HL-60/S4 (cell line): ENCODE measurements around the gene SEMA4A.
"Not testable (repeated sequence)": the region's sequence is repeated elsewhere in the genome, so short reads cannot be mapped to it uniquely, and the experiment has no call there.

Experiments
- in situ Hi-C: fragments of 300-500 bp; cut with MboI; formaldehyde crosslinking; loops from 2 replicates; pipeline ENCODE4 v1.14.3; 2022; ENCODE audit warnings: low sequenced_read_pairs

The SEMA4A gene

DNA sequence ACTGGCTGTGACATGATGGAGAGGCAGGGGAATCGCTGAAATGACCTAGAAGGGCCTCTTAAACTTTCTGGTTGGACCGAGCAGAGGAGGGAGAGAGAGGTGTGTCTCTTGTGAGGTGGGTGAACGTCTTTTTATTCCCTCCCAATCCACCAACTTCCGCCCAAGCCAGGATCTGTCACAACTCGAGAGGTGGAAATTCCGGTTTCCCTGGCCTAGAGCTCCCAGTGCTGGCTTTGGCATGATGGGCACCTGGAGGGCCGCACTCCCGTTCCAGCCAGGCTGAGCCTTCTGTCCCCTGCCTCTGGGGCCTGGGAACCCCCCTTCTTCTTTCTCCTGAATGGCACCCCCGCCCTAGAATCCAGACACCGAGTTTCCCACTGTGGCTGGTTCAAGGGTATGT lies at the start of gene SEMA4A:
TSS of gene SEMA4A (plus strand) at position 224 of the 400 bp plus-strand sequence. CDS start 994 bp downstream, outside the sequence.
- in situ Hi-C loops: no loop called here

DNA sequence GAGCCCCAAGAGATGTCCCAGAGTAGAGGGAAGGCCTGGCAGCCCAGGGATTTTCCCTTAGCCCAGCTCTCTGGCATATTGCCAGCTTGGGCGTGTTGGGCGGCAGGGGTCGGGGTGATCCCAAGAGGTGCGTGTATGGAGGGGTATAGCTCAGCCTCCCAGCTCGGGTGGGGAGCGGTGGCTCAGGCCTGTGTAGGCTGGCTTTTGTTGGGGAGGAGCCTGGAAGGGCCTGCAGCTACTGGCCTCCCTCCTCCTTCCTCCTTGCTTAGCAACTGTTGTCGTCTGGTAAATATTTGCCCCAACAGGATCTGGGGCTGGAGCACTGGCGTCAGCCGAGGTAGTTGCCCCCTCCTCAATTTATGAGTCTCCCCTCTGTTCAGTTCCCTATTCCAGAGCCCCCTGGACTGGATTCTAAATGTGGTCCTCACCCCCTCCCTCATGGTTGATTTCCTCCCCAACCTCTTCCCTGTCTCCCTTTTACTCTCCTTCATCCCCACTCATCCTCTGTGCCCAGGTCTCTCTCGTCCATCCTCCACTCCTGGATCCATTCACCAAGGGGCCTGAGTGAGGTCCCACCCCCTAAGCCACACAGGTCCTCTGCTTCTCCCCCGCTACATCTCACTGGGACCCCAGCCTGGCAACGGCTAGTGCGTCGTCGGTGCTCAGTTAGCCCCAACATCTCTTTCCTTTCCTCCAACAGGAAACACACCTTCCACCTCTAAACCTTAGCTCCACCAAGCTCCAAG lies 49.1 kb upstream of the SEMA4A start:
- in situ Hi-C loops: no loop called here

DNA sequence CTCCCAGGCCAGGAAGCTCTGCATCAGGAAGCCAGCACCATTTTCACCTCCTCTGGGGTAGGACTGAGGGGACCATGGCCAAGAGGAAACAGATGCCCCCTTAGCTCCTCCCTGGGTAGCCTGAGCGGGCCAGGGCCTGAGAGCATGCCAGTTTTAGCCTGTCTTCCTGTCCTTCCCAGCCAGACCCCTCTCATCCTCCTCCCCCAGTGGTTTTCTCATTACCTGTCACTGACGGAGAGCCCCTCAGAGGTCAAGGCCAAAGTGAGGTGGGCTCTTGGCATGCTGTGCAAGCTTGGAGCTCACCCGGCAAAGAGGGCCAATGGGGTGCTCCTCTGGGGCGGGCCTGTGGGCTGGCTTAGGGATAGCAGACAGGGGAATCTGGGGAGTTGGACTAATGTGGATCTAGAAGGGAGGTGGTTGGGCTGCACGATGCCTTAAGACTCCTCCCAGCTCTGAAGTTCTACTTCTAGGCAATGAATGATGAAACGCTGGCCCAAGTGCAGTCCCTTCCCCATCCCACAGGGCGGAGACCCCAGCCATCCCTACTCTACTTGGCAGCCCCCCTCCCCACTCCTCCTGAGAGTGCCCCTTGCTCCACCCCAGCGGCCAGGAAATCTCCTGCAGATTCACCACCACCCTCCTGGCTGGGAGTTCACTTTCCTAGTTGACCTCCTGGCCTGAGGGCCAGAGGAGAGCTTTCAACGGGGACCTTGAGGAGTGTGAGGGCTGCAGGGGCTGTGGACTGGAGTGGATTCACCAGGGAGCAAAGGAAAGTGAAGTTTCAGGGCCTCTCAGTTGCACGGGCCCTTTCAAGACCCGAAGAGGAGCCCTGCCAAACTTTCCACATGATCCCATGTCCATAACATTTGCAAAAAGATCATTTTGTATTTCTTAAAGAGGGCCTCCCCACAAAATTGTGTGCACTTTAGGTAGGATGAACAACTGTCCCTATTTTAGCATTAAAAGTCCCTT lies 48.2 kb upstream of the SEMA4A start:
- in situ Hi-C loops: no loop called here

DNA sequence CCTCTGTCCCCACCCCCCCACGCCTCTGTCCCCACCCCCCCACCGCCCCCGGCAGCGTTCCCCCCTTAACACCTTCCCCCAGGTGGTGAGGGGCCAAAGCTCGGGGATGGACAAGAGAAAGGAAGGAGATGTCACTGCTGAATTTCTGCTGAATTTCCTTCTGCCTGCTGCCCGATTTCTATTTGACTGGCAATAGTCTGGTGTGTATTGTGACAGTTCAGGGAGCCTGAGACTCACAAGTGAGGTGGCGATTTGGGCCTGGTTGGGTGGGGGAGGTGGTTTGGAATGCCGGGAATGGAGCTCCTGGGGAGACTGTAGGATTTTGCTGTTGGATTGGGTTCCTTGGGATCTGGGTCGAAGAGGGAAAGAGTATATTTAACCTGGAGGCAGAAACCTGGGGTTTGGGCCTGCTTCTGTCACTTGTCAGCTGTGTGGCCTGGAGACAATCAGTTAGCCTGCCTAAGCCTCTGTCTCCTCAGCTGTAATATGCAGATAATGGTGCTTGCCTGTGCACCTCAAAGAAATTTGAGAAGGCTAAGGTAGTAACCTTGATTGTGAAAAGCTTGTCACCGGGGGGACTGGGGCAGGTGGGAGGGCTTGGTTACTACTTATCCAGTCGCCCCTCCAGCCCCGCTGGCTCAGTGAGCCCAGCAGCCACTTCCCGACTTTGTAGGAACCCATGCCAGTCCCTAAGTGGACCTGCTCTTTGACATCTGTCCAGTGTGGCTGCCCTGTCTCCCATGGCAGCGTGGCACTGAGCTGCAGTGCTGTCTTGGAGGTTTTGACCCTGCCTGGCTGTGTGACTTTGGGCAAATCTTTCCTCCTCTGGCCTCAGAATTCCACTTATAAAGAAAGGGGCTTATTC lies 46.5 kb upstream of the SEMA4A start:
- in situ Hi-C loops: no loop called here

DNA sequence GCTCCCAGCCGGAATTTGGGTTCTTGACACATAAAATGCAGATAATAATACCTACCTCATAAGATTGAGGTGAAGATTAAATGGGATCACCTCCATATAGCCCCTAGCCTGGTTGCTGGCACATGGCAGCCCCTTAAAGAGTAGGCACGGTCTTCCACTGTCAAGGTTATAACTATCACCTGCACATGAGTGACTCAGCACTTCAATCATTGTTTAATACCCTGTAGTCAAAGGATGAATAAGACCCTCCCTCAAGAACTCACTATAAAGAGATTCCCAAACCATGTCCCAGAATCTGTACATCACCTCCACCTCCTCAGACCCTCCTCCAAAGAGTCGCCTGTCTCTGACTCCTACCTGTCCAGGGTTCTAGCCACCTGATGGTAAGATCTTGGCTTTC lies 45.3 kb upstream of the SEMA4A start:
- in situ Hi-C loops: no loop called here

DNA sequence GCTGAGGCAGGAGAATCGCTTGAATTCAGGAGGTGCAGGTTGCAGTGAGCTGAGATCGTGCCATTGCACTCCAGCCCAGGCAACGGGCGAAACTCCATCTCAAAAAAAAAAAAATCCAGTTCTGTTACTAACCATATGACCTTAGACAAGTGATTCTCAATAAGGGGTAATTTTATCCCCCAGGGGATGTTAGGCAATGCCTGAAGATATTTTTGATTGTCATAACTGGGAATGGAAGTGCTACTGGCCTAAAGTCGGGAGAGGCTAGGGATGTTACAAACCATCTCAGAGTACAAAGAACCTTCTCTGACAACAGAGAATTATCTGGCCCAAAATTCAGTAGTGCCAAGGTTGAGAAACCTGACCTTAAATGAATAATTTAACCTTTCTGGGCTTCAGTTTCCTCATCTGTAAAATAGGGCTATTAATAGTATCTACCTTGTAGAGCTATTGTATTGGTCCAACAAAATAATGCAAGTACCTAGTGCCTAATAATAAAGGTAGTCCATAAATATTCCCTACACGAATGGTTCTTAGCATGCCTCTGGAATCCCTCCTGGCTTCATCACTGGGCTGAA lies 44.6 kb upstream of the SEMA4A start:
- in situ Hi-C loops: no loop called here

DNA sequence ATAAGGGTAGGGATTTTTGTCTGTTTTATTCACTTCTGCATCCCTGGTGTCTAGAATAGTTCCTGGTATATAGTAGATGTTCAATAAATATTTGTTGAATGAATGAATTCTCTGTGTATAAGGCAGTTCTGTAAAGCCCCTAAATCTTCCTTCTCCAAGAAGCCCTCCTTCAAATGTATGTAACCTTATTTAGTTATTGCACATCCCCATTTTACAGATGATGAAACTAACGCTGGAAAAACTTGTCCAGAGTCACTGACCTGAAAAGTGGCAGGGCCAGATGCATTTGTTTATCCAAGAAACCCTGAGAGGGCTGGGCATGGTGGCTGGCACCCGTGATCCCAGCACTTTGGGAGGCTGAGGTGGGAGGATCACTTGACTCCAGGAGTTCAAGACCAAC lies 43.1 kb upstream of the SEMA4A start:
- in situ Hi-C loops: no loop called here

DNA sequence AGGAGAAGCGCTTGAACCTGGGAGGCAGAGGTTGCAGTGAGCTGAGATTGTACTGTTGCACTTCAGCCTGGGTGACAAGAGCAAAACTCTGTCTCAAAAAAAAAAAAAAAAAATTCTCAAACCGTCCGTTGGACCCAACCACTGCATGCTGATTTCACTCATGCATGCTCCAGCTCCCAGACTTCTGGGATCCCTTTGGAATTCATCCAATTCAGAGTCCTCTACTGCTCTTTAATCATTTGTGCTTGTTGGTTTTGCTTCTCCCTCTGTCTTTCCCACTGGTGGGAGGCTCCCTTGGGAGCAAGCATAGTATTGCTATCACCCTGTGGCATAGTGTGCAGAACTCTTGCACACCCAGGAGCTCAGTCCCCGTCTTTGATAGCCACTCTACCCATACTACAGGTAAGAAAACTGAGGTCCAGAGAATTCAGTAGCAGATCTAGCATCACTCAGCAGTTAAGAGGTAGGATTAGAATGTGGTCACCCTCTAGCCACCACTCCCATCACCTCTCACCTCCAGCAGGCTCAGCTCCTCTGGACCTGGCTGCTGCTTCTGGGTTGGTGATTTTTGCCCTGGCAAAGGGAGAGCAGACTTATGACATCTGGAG lies 41.9 kb upstream of the SEMA4A start:
- in situ Hi-C loops: no loop called here

DNA sequence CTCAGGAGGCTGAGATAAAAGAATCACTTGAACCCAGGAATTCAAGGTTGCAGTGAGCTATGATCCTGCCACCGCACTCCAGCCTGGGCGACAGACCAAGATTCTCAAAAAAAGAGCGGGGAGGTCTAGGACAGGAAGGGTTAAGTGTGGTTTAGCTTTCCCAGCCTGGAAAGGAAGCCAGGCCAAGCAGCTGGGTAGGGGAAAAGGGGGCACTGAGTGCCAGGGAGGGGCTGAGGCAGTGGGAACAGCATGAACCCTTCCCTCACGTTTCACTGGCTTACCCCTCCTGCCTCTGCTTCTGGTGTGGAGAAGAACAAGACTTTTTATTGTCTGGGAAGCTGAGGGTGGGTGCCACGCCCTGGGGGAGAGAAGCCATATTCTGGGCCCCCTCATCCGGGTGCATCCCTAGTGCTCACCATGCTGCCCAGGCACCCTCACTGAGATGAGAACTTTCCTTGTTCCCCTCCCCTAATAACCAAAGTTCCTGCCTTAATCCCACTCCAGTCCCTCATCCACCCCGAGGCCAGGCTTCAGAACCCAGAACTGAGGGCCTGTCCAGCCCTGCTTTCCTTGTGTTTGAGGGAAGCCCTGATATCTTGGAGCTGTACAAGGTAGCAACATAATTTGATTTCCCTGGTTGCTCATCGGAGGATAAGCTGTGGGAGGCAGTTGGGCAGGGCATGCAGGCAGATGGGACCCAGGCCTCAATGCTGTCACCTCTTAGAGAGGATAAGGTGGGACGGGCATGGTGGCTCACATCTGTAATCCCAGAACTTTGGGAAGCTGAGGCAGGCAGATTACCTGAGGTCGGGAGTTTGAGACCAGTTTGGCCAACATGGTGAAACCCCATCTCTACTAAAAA lies 40.9 kb upstream of the SEMA4A start:
- in situ Hi-C loops: no loop called here

DNA sequence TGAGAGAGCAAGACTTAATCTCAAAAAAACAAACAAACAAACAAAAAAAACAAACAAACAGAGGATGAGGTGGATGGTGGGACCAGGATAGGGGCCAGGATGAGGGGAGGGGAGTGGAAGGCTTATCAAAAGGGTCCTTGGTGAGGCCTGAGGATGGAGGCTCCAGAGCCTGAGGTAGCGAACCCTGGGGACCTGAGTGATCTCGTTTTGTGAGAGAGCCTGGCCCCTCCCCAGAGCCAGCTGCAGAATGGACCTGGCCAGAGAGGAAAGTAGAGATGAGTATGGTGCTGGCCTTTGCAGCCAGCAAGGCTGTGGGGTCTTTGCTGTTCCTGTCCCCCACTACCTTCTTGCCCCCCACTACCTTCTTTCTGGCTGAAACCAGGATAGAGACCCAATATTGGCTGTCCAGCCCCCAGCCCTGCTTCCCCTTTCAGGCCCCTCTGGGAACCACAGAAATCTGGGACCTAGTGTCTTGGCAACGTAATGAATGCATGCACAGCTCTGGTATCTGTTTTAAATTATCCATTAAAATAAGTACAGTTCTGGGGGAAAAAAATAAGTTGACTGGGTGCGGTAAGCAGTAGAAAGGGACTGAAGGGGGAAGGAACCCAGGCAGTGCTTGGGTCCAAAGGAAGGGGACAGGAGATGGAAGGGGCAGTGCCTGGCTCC lies 40.0 kb upstream of the SEMA4A start:
- in situ Hi-C loops: no loop called here

DNA sequence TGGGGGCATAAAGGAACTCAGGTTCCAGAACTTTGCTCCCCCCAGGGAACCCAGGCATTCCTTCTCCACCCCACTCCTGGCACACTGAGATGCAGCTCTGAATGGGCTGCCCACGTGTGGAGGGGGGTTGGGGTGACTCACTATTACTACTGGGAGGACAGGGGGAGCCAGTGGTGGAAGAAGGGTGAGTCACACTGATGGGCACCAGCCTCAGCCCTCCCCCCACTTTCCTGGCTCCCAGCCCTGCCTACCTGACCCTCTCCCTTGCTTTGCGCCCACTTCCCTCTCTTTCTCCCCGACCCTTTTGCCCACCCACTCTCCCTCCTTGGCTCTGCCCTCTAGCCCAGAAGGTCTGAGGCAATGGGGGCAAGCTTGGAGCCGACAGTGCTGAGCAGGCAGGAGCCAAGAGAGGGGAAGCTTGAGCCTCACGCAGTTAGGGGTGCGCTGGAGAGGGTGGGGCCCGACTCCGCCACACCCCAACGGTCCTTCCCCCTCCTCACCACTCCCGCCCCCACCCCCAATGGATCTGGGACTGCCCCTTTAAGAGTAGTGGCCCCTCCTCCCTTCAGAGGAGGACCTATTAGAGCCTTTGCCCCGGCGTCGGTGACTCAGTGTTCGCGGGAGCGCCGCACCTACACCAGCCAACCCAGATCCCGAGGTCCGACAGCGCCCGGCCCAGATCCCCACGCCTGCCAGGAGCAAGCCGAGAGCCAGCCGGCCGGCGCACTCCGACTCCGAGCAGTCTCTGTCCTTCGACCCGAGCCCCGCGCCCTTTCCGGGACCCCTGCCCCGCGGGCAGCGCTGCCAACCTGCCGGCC lies 39.1 kb upstream of the SEMA4A start, which contains the start of gene LMNA:
TSS of gene LMNA (plus strand) at position 611 of the 818 bp plus-strand sequence. CDS start 208 bp downstream, outside the sequence.
- in situ Hi-C loops: no loop called here

DNA sequence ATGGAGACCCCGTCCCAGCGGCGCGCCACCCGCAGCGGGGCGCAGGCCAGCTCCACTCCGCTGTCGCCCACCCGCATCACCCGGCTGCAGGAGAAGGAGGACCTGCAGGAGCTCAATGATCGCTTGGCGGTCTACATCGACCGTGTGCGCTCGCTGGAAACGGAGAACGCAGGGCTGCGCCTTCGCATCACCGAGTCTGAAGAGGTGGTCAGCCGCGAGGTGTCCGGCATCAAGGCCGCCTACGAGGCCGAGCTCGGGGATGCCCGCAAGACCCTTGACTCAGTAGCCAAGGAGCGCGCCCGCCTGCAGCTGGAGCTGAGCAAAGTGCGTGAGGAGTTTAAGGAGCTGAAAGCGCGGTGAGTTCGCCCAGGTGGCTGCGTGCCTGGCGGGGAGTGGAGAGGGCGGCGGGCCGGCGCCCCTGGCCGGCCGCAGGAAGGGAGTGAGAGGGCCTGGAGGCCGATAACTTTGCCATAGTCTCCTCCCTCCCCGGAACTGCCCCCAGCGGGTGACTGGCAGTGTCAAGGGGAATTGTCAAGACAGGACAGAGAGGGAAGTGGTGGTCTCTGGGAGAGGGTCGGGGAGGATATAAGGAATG lies 38.4 kb upstream of the SEMA4A start:
- in situ Hi-C loops: no loop called here

DNA sequence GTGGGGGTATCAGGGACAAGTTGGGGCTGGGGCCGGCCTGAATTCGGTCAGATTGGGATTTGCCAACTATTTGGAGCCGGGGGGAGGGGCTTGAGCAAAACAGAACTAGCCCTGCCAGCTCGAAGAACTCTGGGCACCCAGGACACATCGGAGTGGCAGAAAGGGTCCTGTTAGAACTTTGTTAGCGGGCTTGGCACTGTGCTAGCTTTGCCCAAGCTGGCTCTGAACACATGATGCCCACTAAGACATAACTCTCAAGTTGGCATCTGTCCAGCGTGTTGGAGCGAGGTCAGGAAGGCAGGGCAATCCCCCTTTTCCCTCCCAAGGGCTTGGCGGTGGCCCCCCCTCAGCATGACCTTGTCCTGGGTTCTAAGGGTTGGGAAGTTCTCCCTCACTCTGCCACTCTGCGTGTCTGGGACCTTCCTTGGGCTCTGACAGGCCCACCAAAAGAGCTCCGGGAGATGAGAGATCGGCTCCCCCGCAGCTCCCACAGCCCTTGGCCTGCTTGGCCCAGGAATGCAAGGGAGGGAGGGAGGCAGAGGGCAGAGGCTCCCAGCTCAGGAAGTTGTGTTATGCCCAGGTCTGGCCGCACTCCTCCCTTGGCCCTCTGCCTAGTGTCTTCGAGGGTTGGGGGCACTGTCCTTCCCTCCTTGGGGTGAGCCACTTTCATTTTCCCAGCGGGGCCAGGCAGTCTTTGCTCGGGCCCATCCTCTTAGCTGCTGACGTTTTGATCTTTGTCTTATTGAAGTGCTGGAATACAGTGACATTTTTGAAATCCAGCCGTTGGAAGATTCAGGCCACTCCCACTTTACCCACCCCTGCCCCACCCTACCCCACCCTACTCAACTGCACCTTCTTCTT lies 37.6 kb upstream of the SEMA4A start:
- in situ Hi-C loops: no loop called here

DNA sequence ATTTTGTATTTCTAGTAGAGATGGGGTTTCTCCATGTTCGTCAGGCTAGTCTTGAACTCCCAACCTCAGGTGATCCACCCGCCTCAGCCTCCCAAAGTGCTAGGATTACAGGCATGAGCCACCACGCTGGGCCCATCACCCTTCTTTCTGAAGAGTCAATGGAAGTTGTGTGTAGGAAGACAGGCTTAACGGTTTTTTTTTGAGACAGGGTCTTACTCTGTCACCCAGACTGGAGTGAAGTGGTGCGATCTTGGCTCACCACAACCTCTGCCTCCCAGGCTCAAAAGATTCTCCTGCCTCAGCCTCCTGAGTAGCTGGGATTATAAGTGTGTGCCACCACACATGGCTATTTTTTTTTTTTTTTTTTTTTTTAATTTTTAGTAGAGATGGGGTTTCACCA lies 36.7 kb upstream of the SEMA4A start:
- in situ Hi-C loops: not testable (repeated sequence)

DNA sequence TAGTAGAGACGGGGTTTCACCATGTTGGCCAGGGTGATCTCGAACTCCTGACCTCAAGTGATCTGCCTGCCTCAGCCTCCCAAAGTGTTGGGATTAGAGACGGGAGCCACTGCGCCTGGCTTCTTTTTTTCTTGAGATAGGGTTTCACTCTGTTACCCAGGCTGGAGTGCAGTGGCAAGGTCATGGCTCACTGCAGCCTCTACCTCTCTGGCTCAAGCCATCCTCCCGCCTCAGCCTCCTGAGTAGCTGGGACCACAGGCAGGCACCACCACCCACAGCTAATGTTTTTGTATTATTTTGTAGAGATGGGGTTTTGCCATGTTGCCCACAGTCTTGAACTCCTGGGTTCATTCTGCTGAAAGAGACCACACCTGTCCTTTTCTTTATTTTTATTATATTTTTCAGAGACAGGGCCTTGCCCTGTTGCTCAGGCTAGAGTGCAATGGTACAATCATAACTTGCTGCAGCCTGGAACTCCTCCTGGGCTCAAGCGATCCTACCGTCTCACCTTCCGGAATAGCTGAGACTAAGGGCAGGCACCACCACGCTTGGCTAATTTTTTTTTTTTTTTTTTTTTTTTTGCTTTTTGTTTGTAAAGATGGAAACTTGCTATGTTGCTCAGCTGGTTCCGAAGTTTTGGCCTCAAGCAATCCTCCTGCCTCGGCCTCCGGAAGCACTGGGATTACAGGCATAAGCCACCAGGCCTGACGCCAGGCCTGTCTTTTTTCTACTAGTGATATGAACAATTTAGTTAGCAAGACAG lies 35.8 kb upstream of the SEMA4A start:
- in situ Hi-C loops: no loop called here
